GM10248 (cell line): ENCODE measurements around the gene DIPK1B.

Experiments
- CTCF ChIA-PET: fragments of 300-600 bp; sonication (Branson Sonifier 250); formaldehyde crosslinking; extraction: SDS; loops from one replicate; lab custom pipeline; 2021; ENCODE audit warnings: antibody characterized with exemption; lab: Yijun Ruan, JAX
- POLR2A ChIA-PET: fragments of 350-650 bp; sonication (Branson Sonifier 250); formaldehyde crosslinking; extraction: SDS; loops from one replicate; lab custom pipeline; 2020; ENCODE audit warnings: antibody characterized with exemption; lab: Yijun Ruan, JAX
- DNase-seq: peaks from one replicate; pipeline ENCODE4 v3.0.0; 2012; ENCODE audit errors: extremely low spot score
- CTCF ChIP-seq: IDR thresholded peaks from 2 replicates; pipeline ENCODE4 v1.5.1; 2012; ENCODE audit warnings: mild to moderate bottlenecking, low read depth; ENCODE audit errors: extremely low read depth, missing control alignments, control extremely low read depth

Gene DIPK1B

GRCh38 chr9:136742591-136743391 is 30.4 kb downstream of the DIPK1B start, which contains the start of gene LCN10:
TSS of gene LCN10 (minus strand) at chr9:136742940. CDS start at chr9:136742903, 37 bp downstream.
- DNase-seq: no peak
- POLR2A ChIA-PET: interaction anchor here (0.5 to 1.5 kb wide), 2 partner anchors 13 to 126 kb away, joined by 4 to 6 read pairs; no protein-coding TSS in a partner anchor
- CTCF ChIA-PET: interaction anchor here (1.0 to 3.4 kb wide), 4 partner anchors 11 to 326 kb away, joined by 3 to 27 read pairs (median 14); partner anchors contain the start of gene LCN8
- TF ChIP-seq CTCF: no peak

GRCh38 chr9:136743639-136744211 is 31.4 kb downstream of the DIPK1B start:
- CTCF ChIA-PET: interaction anchor here (1.0 to 3.4 kb wide), 3 partner anchors 10 to 325 kb away, joined by 3 to 24 read pairs (median 3); partner anchors contain the start of gene LCN8
- no peak for TF ChIP-seq CTCF
- DNase-seq: no peak
- POLR2A ChIA-PET: interaction anchor here (0.5 kb wide), 1 partner anchor 127 kb away, joined by 4 read pairs; no protein-coding TSS in a partner anchor

GRCh38 chr9:136744773-136745172 is 32.4 kb downstream of the DIPK1B start:
- ChIA-PET CTCF (interaction anchor here (0.7 to 1.3 kb wide), 3 partner anchors 15 to 19 kb away, joined by 3 read pairs; partner anchors contain the start of gene LCN15), POLR2A (interaction anchor here (1.1 kb wide), 1 partner anchor 16 kb away, joined by 7 read pairs; no protein-coding TSS in a partner anchor)
- TF ChIP-seq CTCF: no peak
- no peak for DNase-seq

- ChIA-PET POLR2A (interaction anchor here (1.1 kb wide), 1 partner anchor 17 kb away, joined by 7 read pairs; no protein-coding TSS in a partner anchor), CTCF (interaction anchor here (0.7 to 1.3 kb wide), 2 partner anchors 15 to 19 kb away, joined by 3 read pairs; partner anchors contain the start of gene LCN15)
- no peak for DNase-seq
- no peak for TF ChIP-seq CTCF
These were observed 33.2 kb downstream of the DIPK1B start for GRCh38 chr9:136745389-136746154.

- ChIA-PET CTCF (no interaction called here), POLR2A (no interaction called here)
- no peak for DNase-seq
- no peak for TF ChIP-seq CTCF
These were observed 33.8 kb downstream of the DIPK1B start for GRCh38 chr9:136746155-136746490.

GRCh38 chr9:136746621-136747020 is 34.2 kb downstream of the DIPK1B start:
- no peak for TF ChIP-seq CTCF
- ChIA-PET POLR2A (no interaction called here), CTCF (no interaction called here)
- no peak for DNase-seq
